Smooth muscle cell (in vitro differentiated cells): ENCODE data around the gene KRT20. TPM values are rescaled to one million over a fixed set of nuclear protein-coding genes. Genes with fewer than 3 reads are reported as not detected.

Source experiments
- DNase-seq: peaks from one replicate; lab custom pipeline; 2025; ENCODE audit not compliant: unreplicated experiment; lab: John Stamatoyannopoulos, UW
- H2AFZ ChIP-seq: fragments of 200-600 bp; sonication (generic); 2 replicates; pipeline ENCODE4 v1.6.0; 2016; ENCODE audit warnings: antibody characterized with exemption, low read depth, mild to moderate bottlenecking
- H3F3A ChIP-seq: fragments of 200-600 bp; sonication (generic); 2 replicates; pipeline ENCODE4 v1.6.0; 2017; ENCODE audit warnings: antibody characterized with exemption, low read depth
- H3K27ac ChIP-seq: fragments of 200-600 bp; sonication (generic); 2 replicates; pipeline ENCODE4 v1.5.1; 2016; ENCODE audit warnings: low read depth, mild to moderate bottlenecking
- H3K27me3 ChIP-seq: fragments of 200-600 bp; sonication (generic); 2 replicates; pipeline ENCODE4 v1.6.1; 2016; ENCODE audit warnings: low read depth, mild to moderate bottlenecking
- H3K36me3 ChIP-seq: fragments of 200-600 bp; sonication (generic); 2 replicates; pipeline ENCODE4 v1.5.1; 2016; ENCODE audit warnings: low read depth
- H3K4me1 ChIP-seq: fragments of 200-600 bp; sonication (generic); 2 replicates; pipeline ENCODE4 v1.5.1; 2016; ENCODE audit warnings: low read depth
- H3K4me2 ChIP-seq: fragments of 200-600 bp; sonication (generic); 2 replicates; pipeline ENCODE4 v1.6.0; 2016; ENCODE audit warnings: mild to moderate bottlenecking
- H3K4me3 ChIP-seq: fragments of 200-600 bp; sonication (generic); 2 replicates; pipeline ENCODE4 v1.5.1; 2016; ENCODE audit warnings: mild to moderate bottlenecking
- H3K79me2 ChIP-seq: fragments of 200-600 bp; sonication (generic); 2 replicates; pipeline ENCODE4 v1.6.0; 2016; ENCODE audit warnings: low read depth, mild to moderate bottlenecking
- H3K9ac ChIP-seq: fragments of 200-600 bp; sonication (generic); 2 replicates; pipeline ENCODE4 v1.6.0; 2016; ENCODE audit warnings: low read depth
- H3K9me3 ChIP-seq: fragments of 200-600 bp; sonication (generic); replicated peaks from 2 replicates; pipeline ENCODE4 v1.5.1; 2016; ENCODE audit warnings: low read depth
- H4K20me1 ChIP-seq: fragments of 200-600 bp; sonication (generic); 2 replicates; pipeline ENCODE4 v1.6.0; 2016; ENCODE audit warnings: low read depth
- WGBS: methylation state at CpG from one replicate; pipeline ENCODE4 v1.1.7; 2016; ENCODE audit warnings: low lambda C conversion rate; 5-methylcytosine and 5-hydroxymethylcytosine counted together
- polyA plus RNA-seq: library from polyadenylated mRNA; unstranded; fragments of >200 nt; fragmentation: Nextera tagmentation; extraction: Ambion mirVana; gene quantifications from 2 replicates; pipeline ENCODE4 v1.2.1, GENCODE V29; 2016
- total RNA-seq: library from RNA; depleted of rRNA; stranded (reverse); fragments of >200 nt; gene quantifications from 2 replicates; pipeline ENCODE4 v1.2.3, GENCODE V29; 2014
- TF ChIP-seq, protein P1 (sequence below): fragments of 200-600 bp; sonication (generic); IDR thresholded peaks from 2 replicates; pipeline ENCODE4 v1.5.1; 2017; ENCODE audit warnings: borderline replicate concordance, mild to moderate bottlenecking, antibody characterized with exemption; ENCODE audit not compliant: insufficient read depth, poor library complexity, severe bottlenecking

Gene KRT20
- total and polyA plus RNA-seq, 2 experiments from 2014 or later: not detected

DNA sequence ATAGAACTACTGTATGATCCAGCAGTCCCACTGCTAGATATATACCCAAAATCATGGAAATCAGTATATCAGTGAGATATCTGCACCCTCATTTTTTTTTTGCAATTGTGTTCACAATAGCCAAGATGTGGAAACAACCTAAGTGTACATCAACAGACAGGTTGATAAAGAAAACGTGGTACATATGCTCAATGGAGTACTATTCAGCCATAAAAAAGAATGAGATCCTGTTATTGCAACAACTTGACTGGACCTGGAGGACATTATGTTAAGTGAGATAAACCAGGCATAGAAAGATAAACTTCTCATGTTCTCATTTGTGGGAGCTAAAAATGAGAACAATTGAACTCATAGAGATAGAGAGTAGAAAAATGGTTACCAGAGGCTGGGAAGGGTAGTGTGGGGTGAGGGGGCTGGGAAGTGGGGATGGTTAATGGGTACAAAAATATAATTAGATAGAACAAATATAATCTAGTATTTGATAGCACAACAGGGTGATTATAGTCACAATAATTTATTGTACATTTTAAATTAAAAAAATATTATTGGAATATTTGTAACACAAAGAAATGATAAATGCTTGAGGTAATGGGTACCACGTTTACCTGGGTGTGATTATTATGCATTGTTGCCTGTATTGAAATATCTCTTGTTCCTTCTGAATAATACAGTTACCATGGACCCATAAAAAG is 54.8 kb downstream of the KRT20 start:
- 77% methylated on average over 2 of the region's 2 CpGs for WGBS
- H3F3A ChIP-seq: no peaks in the 10 kb centered on the region
- no peak for DNase-seq
- H2AFZ ChIP-seq: no peak overlapping the region
- no peak overlapping the region for H3K4me2 ChIP-seq
- peaks cover 3% of the 10 kb centered on the region for H3K4me1 ChIP-seq
- H3K79me2 ChIP-seq: peaks cover under 1% of the 10 kb centered on the region
- no peak overlapping the region for H3K4me3 ChIP-seq
- H3K27me3 ChIP-seq: peaks cover 20% of the 10 kb centered on the region
- peaks cover 15% of the 10 kb centered on the region for H4K20me1 ChIP-seq
- H3K27ac ChIP-seq: no peak overlapping the region
- TF ChIP-seq, protein P1, sequence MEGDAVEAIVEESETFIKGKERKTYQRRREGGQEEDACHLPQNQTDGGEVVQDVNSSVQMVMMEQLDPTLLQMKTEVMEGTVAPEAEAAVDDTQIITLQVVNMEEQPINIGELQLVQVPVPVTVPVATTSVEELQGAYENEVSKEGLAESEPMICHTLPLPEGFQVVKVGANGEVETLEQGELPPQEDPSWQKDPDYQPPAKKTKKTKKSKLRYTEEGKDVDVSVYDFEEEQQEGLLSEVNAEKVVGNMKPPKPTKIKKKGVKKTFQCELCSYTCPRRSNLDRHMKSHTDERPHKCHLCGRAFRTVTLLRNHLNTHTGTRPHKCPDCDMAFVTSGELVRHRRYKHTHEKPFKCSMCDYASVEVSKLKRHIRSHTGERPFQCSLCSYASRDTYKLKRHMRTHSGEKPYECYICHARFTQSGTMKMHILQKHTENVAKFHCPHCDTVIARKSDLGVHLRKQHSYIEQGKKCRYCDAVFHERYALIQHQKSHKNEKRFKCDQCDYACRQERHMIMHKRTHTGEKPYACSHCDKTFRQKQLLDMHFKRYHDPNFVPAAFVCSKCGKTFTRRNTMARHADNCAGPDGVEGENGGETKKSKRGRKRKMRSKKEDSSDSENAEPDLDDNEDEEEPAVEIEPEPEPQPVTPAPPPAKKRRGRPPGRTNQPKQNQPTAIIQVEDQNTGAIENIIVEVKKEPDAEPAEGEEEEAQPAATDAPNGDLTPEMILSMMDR: no peak
- no peaks in the 10 kb centered on the region for H3K9me3 ChIP-seq
- no peak overlapping the region for H3K9ac ChIP-seq
- H3K36me3 ChIP-seq: no peaks in the 10 kb centered on the region

- Histone ChIP-seq H3K4me1 (peaks cover 3% of the 10 kb centered on the region), H3K79me2 (peaks cover 3% of the 10 kb centered on the region), H3K27ac (no peak overlapping the region), H3K27me3 (peaks cover 33% of the 10 kb centered on the region), H3K9ac (no peak overlapping the region), H3K4me3 (no peak overlapping the region), H3F3A (no peaks in the 10 kb centered on the region), H4K20me1 (peaks cover 15% of the 10 kb centered on the region), H3K9me3 (no peaks in the 10 kb centered on the region), H2AFZ (no peak overlapping the region), H3K4me2 (no peak overlapping the region), H3K36me3 (no peaks in the 10 kb centered on the region)
- TF ChIP-seq, protein P1: no peak
- WGBS: 94% methylated on average over 4 of the region's 4 CpGs
- no peak for DNase-seq
These were observed 56.5 kb downstream of the KRT20 start for GRCh38 chr17:40828454-40829044.

DNA sequence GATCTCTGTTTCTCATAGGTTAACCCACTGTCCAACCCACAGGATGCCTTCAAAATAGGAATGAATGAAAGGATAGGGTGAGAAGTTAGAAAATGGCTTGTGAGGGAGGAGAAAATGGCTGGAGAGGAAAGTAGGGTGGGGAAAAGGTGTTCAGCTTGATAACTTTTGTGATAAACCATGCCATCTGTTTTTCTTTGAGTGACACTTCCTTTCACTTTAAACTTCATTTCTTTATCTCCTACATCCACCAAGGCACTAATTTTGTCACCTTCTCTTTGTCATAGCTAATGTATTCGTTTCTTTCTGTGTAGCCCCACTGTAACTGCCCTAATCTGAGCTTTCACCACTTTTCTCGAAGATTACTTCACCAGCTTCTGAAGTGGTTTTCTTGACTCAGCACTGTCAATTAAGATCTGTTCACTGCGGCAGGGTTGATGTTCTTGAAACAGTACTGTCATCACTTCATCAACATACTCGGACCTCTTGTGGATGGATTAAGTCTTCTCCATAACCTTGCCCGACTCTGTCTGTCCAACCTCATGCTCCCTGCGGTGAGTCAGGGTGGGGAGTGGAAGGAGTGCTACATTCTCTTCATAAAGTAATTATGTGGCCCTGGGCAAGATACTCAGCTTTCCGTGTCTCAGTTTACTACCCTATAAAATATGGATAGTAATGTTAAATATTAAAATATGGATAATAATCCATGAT is 57.1 kb downstream of the KRT20 start:
- no peaks in the 10 kb centered on the region for H3K36me3 ChIP-seq
- H2AFZ ChIP-seq: no peak overlapping the region
- H3K27me3 ChIP-seq: peaks cover 34% of the 10 kb centered on the region
- H3F3A ChIP-seq: no peaks in the 10 kb centered on the region
- no peak overlapping the region for H3K9ac ChIP-seq
- 16% methylated on average over 7 of the region's 7 CpGs for WGBS
- H3K4me3 ChIP-seq: no peak overlapping the region
- TF ChIP-seq, protein P1: no peak
- no peak overlapping the region for H3K4me2 ChIP-seq
- H4K20me1 ChIP-seq: peaks cover 15% of the 10 kb centered on the region
- peaks cover 3% of the 10 kb centered on the region for H3K4me1 ChIP-seq
- H3K79me2 ChIP-seq: peaks cover 3% of the 10 kb centered on the region
- no peaks in the 10 kb centered on the region for H3K9me3 ChIP-seq
- H3K27ac ChIP-seq: no peak overlapping the region
- no peak for DNase-seq

Other genes with a start within 250 kb of the KRT20 start
- 87.5 and 95.9 TPM in 2 replicates for gene SMARCE1, start 237.4 kb downstream of the KRT20 start, total RNA-seq
- 101 and 115 TPM in 2 replicates for gene SMARCE1, start 237.4 kb downstream of the KRT20 start, polyA plus RNA-seq
- gene KRT222, start 220.1 kb downstream of the KRT20 start, total RNA-seq: not detected in 2 replicates
- gene KRT222, start 220.1 kb downstream of the KRT20 start, polyA plus RNA-seq: not detected in 2 replicates
- not detected in 2 replicates for gene KRT24, start 181.5 kb downstream of the KRT20 start, total RNA-seq
- gene KRT24, start 181.5 kb downstream of the KRT20 start, polyA plus RNA-seq: not detected in 2 replicates
- gene KRT25, start 129.9 kb downstream of the KRT20 start, total RNA-seq: not detected in 2 replicates
- gene KRT25, start 129.9 kb downstream of the KRT20 start, polyA plus RNA-seq: not detected in 2 replicates
- not detected in 2 replicates for gene KRT26, start 113.0 kb downstream of the KRT20 start, total RNA-seq
- not detected in 2 replicates for gene KRT26, start 113.0 kb downstream of the KRT20 start, polyA plus RNA-seq
- 1.1 TPM in 1 of 2 replicates, not detected in the other for gene KRT27, start 102.7 kb downstream of the KRT20 start, total RNA-seq
- 0.32 and 0.54 TPM in 2 replicates for gene KRT27, start 102.7 kb downstream of the KRT20 start, polyA plus RNA-seq
- gene KRT28, start 85.3 kb downstream of the KRT20 start, total RNA-seq: not detected in 2 replicates
- not detected in 2 replicates for gene KRT28, start 85.3 kb downstream of the KRT20 start, polyA plus RNA-seq
- gene KRT10, start 62.6 kb downstream of the KRT20 start, total RNA-seq: 29.0 and 48.0 TPM in 2 replicates
- 186 and 189 TPM in 2 replicates for gene KRT10, start 62.6 kb downstream of the KRT20 start, polyA plus RNA-seq
- not detected in 2 replicates for gene KRT12, start 18.0 kb downstream of the KRT20 start, total RNA-seq
- not detected in 2 replicates for gene KRT12, start 18.0 kb downstream of the KRT20 start, polyA plus RNA-seq
- gene KRT23, start 52.4 kb upstream of the KRT20 start, total RNA-seq: 39.7 and 46.3 TPM in 2 replicates
- 4.5 and 14.4 TPM in 2 replicates for gene KRT23, start 52.4 kb upstream of the KRT20 start, polyA plus RNA-seq
- not detected in 2 replicates for gene KRT39, start 81.7 kb upstream of the KRT20 start, total RNA-seq
- gene KRT39, start 81.7 kb upstream of the KRT20 start, polyA plus RNA-seq: not detected in 2 replicates
- not detected in 2 replicates for gene KRT40, start 99.1 kb upstream of the KRT20 start, total RNA-seq
- gene KRT40, start 99.1 kb upstream of the KRT20 start, polyA plus RNA-seq: not detected in 2 replicates
- gene KRTAP3-3, start 108.9 kb upstream of the KRT20 start, total RNA-seq: not detected in 2 replicates
- gene KRTAP3-3, start 108.9 kb upstream of the KRT20 start, polyA plus RNA-seq: not detected in 2 replicates
- not detected in 2 replicates for gene KRTAP3-2, start 114.7 kb upstream of the KRT20 start, total RNA-seq
- gene KRTAP3-2, start 114.7 kb upstream of the KRT20 start, polyA plus RNA-seq: not detected in 2 replicates
- gene KRTAP3-1, start 123.9 kb upstream of the KRT20 start, total RNA-seq: 0.49 and 1.5 TPM in 2 replicates
- gene KRTAP3-1, start 123.9 kb upstream of the KRT20 start, polyA plus RNA-seq: 0.29 and 1.8 TPM in 2 replicates
- gene KRTAP1-5, start 142.0 kb upstream of the KRT20 start, total RNA-seq: 3.0 TPM in 1 of 2 replicates, not detected in the other
- gene KRTAP1-5, start 142.0 kb upstream of the KRT20 start, polyA plus RNA-seq: 1.1 TPM in 1 of 2 replicates, not detected in the other
- not detected in 2 replicates for gene KRTAP1-4, start 145.0 kb upstream of the KRT20 start, total RNA-seq
- not detected in 2 replicates for gene KRTAP1-4, start 145.0 kb upstream of the KRT20 start, polyA plus RNA-seq
- not detected in 2 replicates for gene KRTAP1-3, start 149.6 kb upstream of the KRT20 start, total RNA-seq
- gene KRTAP1-3, start 149.6 kb upstream of the KRT20 start, polyA plus RNA-seq: not detected in 2 replicates
- not detected in 2 replicates for gene KRTAP1-1, start 156.2 kb upstream of the KRT20 start, total RNA-seq
- gene KRTAP1-1, start 156.2 kb upstream of the KRT20 start, polyA plus RNA-seq: not detected in 2 replicates
- not detected in 2 replicates for gene KRTAP2-1, start 162.1 kb upstream of the KRT20 start, total RNA-seq
- gene KRTAP2-1, start 162.1 kb upstream of the KRT20 start, polyA plus RNA-seq: not detected in 2 replicates
- gene KRTAP2-2, start 170.0 kb upstream of the KRT20 start, total RNA-seq: not detected in 2 replicates
- gene KRTAP2-2, start 170.0 kb upstream of the KRT20 start, polyA plus RNA-seq: not detected in 2 replicates
- gene KRTAP2-3, start 174.9 kb upstream of the KRT20 start, total RNA-seq: 3.5 and 17.3 TPM in 2 replicates
- 21.0 and 71.9 TPM in 2 replicates for gene KRTAP2-3, start 174.9 kb upstream of the KRT20 start, polyA plus RNA-seq
- gene KRTAP2-4, start 180.6 kb upstream of the KRT20 start, total RNA-seq: not detected in 2 replicates
- 0.38 TPM in 1 of 2 replicates, not detected in the other for gene KRTAP2-4, start 180.6 kb upstream of the KRT20 start, polyA plus RNA-seq
- gene KRTAP4-7, start 198.9 kb upstream of the KRT20 start, total RNA-seq: not detected in 2 replicates
- gene KRTAP4-7, start 198.9 kb upstream of the KRT20 start, polyA plus RNA-seq: not detected in 2 replicates
- gene KRTAP4-8, start 212.9 kb upstream of the KRT20 start, total RNA-seq: not detected in 2 replicates
- 0.56 TPM in 1 of 2 replicates, not detected in the other for gene KRTAP4-8, start 212.9 kb upstream of the KRT20 start, polyA plus RNA-seq
- gene KRTAP4-16, start 217.0 kb upstream of the KRT20 start, total RNA-seq: not detected in 2 replicates
- not detected in 2 replicates for gene KRTAP4-16, start 217.0 kb upstream of the KRT20 start, polyA plus RNA-seq
- gene KRTAP4-9, start 220.1 kb upstream of the KRT20 start, total RNA-seq: 1.7 TPM in 1 of 2 replicates, not detected in the other
- gene KRTAP4-9, start 220.1 kb upstream of the KRT20 start, polyA plus RNA-seq: not detected in 2 replicates
- gene KRTAP4-11, start 233.1 kb upstream of the KRT20 start, total RNA-seq: not detected in 2 replicates
- not detected in 2 replicates for gene KRTAP4-11, start 233.1 kb upstream of the KRT20 start, polyA plus RNA-seq
- gene KRTAP4-12, start 238.9 kb upstream of the KRT20 start, total RNA-seq: not detected in 2 replicates
- gene KRTAP4-12, start 238.9 kb upstream of the KRT20 start, polyA plus RNA-seq: not detected in 2 replicates